Activated gamma-delta T cell treated with Interleukin-2 at 50 U/mL for 16 hours (primary cell): ENCODE measurements around the gene ARRB2.

Experiments
- DNase-seq: peaks from one replicate; pipeline ENCODE4 v3.0.0-alpha.2; 2020

The ARRB2 gene

GRCh38 chr17:4733073-4733531 lies 22.7 kb downstream of the ARRB2 start:
- DNase-seq: no peak

GRCh38 chr17:4734857-4735475 lies 24.5 kb downstream of the ARRB2 start:
- no peak for DNase-seq

- DNase-seq: no peak
Observed at GRCh38 chr17:4735876-4736651, 25.6 kb downstream of the ARRB2 start.

- no peak for DNase-seq
Observed at GRCh38 chr17:4738136-4739121, 28.0 kb downstream of the ARRB2 start.

- peak; percentile 50 for DNase-seq
Observed at GRCh38 chr17:4739122-4740024, 28.9 kb downstream of the ARRB2 start, which contains the start of the genes CXCL16 and ZMYND15. CXCL16 (minus strand) TSS chr17:4739928; CDS start chr17:4739339, 589 bp downstream. ZMYND15 (plus strand) TSS chr17:4739833; CDS start chr17:4740549, 716 bp downstream.

GRCh38 chr17:4740025-4740351 lies 29.6 kb downstream of the ARRB2 start:
- DNase-seq: no peak

GRCh38 chr17:4740584-4740983 lies 30.2 kb downstream of the ARRB2 start:
- DNase-seq: no peak

GRCh38 chr17:4741544-4741943 lies 31.1 kb downstream of the ARRB2 start:
- no peak for DNase-seq

GRCh38 chr17:4742133-4742532 lies 31.7 kb downstream of the ARRB2 start:
- no peak for DNase-seq

GRCh38 chr17:4742629-4743028 lies 32.2 kb downstream of the ARRB2 start:
- no peak for DNase-seq

- no peak for DNase-seq
Observed at GRCh38 chr17:4743216-4743615, 32.8 kb downstream of the ARRB2 start.

- no peak for DNase-seq
Observed at GRCh38 chr17:4743898-4744297, 33.5 kb downstream of the ARRB2 start.

GRCh38 chr17:4744999-4745969 lies 34.9 kb downstream of the ARRB2 start:
- no peak for DNase-seq

- DNase-seq: peak; percentile 21
Observed at GRCh38 chr17:4747847-4748246, 37.4 kb downstream of the ARRB2 start.

GRCh38 chr17:4748686-4749085 lies 38.3 kb downstream of the ARRB2 start:
- no peak for DNase-seq

GRCh38 chr17:4750606-4751005 lies 40.2 kb downstream of the ARRB2 start:
- DNase-seq: no peak

GRCh38 chr17:4751932-4752331 lies 41.5 kb downstream of the ARRB2 start:
- no peak for DNase-seq

GRCh38 chr17:4753392-4753791 lies 43.0 kb downstream of the ARRB2 start:
- DNase-seq: no peak

- DNase-seq: no peak
Observed at GRCh38 chr17:4759776-4760236, 49.4 kb downstream of the ARRB2 start.

- DNase-seq: no peak
Observed at GRCh38 chr17:4764595-4764994, 54.2 kb downstream of the ARRB2 start.

GRCh38 chr17:4766201-4766600 lies 55.8 kb downstream of the ARRB2 start:
- DNase-seq: no peak
